PC-3 (cell line): ENCODE data around the gene THUMPD2.

Experiments
- EZH2 ChIP-seq: fragments of 300-600 bp; sonication (generic); IDR thresholded peaks from one replicate; pipeline ENCODE4 v1.6.1; 2017; ENCODE audit warnings: antibody characterized with exemption, mild to moderate bottlenecking, low read length; ENCODE audit not compliant: unreplicated experiment
- TF ChIP-seq, protein P1 (sequence below): fragments of 300-600 bp; sonication (generic); conservative IDR thresholded peaks from 2 replicates; pipeline ENCODE4 v1.5.1; 2017; ENCODE audit warnings: antibody characterized with exemption, low read depth, mild to moderate bottlenecking, low read length

DNA sequence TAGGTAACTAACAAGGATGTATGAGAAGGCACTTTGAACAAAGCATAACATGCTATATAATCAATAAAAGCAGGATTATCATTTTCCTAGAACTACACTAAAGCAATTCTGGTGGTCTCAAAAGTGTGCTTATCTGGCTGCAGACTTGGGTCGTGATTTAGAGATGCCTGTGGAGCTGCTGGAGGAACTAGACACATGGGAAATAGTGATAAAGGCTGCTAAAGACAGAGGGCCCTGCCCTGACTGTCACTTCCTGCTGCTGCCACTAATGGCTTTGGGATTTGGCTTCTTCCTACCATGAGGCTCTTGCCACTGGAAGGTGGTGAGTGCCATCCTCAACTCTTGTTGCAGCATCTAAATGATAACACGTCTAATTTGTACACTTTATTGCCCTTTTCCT lies 90.9 kb downstream of the THUMPD2 start:
- TF ChIP-seq, protein P1, sequence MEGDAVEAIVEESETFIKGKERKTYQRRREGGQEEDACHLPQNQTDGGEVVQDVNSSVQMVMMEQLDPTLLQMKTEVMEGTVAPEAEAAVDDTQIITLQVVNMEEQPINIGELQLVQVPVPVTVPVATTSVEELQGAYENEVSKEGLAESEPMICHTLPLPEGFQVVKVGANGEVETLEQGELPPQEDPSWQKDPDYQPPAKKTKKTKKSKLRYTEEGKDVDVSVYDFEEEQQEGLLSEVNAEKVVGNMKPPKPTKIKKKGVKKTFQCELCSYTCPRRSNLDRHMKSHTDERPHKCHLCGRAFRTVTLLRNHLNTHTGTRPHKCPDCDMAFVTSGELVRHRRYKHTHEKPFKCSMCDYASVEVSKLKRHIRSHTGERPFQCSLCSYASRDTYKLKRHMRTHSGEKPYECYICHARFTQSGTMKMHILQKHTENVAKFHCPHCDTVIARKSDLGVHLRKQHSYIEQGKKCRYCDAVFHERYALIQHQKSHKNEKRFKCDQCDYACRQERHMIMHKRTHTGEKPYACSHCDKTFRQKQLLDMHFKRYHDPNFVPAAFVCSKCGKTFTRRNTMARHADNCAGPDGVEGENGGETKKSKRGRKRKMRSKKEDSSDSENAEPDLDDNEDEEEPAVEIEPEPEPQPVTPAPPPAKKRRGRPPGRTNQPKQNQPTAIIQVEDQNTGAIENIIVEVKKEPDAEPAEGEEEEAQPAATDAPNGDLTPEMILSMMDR, result no peak
- no peak for TF ChIP-seq EZH2
